ENCODE data around the gene CCDC182. TPM values are rescaled to one million over a fixed set of nuclear protein-coding genes. Genes with fewer than 3 reads are reported as not detected.

The CCDC182 gene
- polyA plus RNA-seq, 1 of the 3 experiments (the other 2 are of a cell fraction) = not detected

GRCh38 chr17:57718878-57719277, 26.2 kb downstream of the CCDC182 start:
- Histone ChIP-seq H3K27ac (ENCODE audit: low read depth in 2 of 2, low read length in 1 of 2) (no peak overlapping the region), H3K9me2 (no peaks in the 10 kb centered on the region), H3K36me3 (replicated peaks in 1 of 2; ENCODE audit: control insufficient read depth in 1 of 2, insufficient read depth in 2 of 2, low read length in 1 of 2) (no peaks in the 10 kb centered on the region), H2AFZ (ENCODE audit: low read depth) (no peak overlapping the region), H3K4me2 (no peak overlapping the region), H4K20me1 (ENCODE audit: insufficient read depth) (no peaks in the 10 kb centered on the region), H3K9me3 (no peaks in the 10 kb centered on the region), H3K4me1 (ENCODE audit: control insufficient read depth in 1 of 2, insufficient read depth in 2 of 2, low read depth in 1 of 2, low read length in 1 of 2) (peaks cover 0 to 15% of the 10 kb centered on the region in 2 experiments; a peak in 1 of 4 replicates), H3F3A (replicated peaks; ENCODE audit: insufficient read depth) (no peaks in the 10 kb centered on the region), H3K27me3 (ENCODE audit: insufficient read depth) (peaks cover 19% of the 10 kb centered on the region; the same call in 1 of the 2 replicates), H3K79me2 (ENCODE audit: insufficient read depth) (no peaks in the 10 kb centered on the region), H3K4me3 (ENCODE audit: low read depth in 2 of 2, low read length in 1 of 2) (no peak overlapping the region), H3K9ac (no peak overlapping the region)
- 50% methylated on average over 8 of the region's 8 CpGs for WGBS (ENCODE audit: low lambda C conversion rate)
- CTCF ChIA-PET = interaction anchor here (1.3 to 2.8 kb wide), 3 partner anchors 9 to 65 kb away, joined by 4 to 6 read pairs (median 6); no protein-coding TSS in a partner anchor
- POLR2A ChIA-PET = no interaction called here
- TF ChIP-seq, protein P1, sequence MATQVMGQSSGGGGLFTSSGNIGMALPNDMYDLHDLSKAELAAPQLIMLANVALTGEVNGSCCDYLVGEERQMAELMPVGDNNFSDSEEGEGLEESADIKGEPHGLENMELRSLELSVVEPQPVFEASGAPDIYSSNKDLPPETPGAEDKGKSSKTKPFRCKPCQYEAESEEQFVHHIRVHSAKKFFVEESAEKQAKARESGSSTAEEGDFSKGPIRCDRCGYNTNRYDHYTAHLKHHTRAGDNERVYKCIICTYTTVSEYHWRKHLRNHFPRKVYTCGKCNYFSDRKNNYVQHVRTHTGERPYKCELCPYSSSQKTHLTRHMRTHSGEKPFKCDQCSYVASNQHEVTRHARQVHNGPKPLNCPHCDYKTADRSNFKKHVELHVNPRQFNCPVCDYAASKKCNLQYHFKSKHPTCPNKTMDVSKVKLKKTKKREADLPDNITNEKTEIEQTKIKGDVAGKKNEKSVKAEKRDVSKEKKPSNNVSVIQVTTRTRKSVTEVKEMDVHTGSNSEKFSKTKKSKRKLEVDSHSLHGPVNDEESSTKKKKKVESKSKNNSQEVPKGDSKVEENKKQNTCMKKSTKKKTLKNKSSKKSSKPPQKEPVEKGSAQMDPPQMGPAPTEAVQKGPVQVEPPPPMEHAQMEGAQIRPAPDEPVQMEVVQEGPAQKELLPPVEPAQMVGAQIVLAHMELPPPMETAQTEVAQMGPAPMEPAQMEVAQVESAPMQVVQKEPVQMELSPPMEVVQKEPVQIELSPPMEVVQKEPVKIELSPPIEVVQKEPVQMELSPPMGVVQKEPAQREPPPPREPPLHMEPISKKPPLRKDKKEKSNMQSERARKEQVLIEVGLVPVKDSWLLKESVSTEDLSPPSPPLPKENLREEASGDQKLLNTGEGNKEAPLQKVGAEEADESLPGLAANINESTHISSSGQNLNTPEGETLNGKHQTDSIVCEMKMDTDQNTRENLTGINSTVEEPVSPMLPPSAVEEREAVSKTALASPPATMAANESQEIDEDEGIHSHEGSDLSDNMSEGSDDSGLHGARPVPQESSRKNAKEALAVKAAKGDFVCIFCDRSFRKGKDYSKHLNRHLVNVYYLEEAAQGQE (IDR thresholded peaks at IDR 0.05; ENCODE audit: low read depth, low read length) = no peak
- TF ChIP-seq, protein P2, sequence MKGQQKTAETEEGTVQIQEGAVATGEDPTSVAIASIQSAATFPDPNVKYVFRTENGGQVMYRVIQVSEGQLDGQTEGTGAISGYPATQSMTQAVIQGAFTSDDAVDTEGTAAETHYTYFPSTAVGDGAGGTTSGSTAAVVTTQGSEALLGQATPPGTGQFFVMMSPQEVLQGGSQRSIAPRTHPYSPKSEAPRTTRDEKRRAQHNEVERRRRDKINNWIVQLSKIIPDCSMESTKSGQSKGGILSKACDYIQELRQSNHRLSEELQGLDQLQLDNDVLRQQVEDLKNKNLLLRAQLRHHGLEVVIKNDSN (IDR thresholded peaks at IDR 0.05; ENCODE audit: borderline replicate concordance, low read depth) = no peak
- TF ChIP-seq MAX (IDR thresholded peaks at IDR 0.05; ENCODE audit: low read depth) (no peak), TAF1 (IDR thresholded peaks at IDR 0.05; ENCODE audit: borderline replicate concordance, low read depth, low read length) (no peak), NRF1 (IDR thresholded peaks at IDR 0.05; ENCODE audit: low read depth, low read length) (no peak), ELF1 (IDR thresholded peaks at IDR 0.05) (no peak), SMC3 (IDR thresholded peaks at IDR 0.05; ENCODE audit: low read depth, low read length) (no peak), FOXM1 (IDR thresholded peaks at IDR 0.05; ENCODE audit: low read depth) (no peak), POLR2AphosphoS5 (IDR thresholded peaks at IDR 0.05; ENCODE audit: low read depth, low read length) (no peak), GATA2 (CRISPR knock-in tag; IDR thresholded peaks at IDR 0.05) (no peak), RXRA (IDR thresholded peaks at IDR 0.05; ENCODE audit: borderline replicate concordance, low read depth) (no peak), CTCF (IDR thresholded peaks at IDR 0.05) (no peak)
- DNase-seq = no peak

Measured in SK-N-SH (cell line).